Fibroblast of villous mesenchyme (primary cell): ENCODE data around the gene RHAG. TPM values are rescaled to one million over a fixed set of nuclear protein-coding genes. Genes with fewer than 3 reads are reported as not detected.

ENCODE experiments used
- DNase-seq: peaks from one replicate; pipeline ENCODE4 v3.0.0-alpha.2; 2010; ENCODE audit warnings: low read depth
- H3K4me3 ChIP-seq: 2 replicates; pipeline ENCODE4 v1.5.1; 2011; ENCODE audit warnings: low read depth, mild to moderate bottlenecking, low read length
- CTCF ChIP-seq: IDR thresholded peaks from 2 replicates; pipeline ENCODE4 v1.5.1; 2012; ENCODE audit warnings: low read depth, mild to moderate bottlenecking, low read length; ENCODE audit not compliant: insufficient read depth
- total RNA-seq: library from RNA; depleted of rRNA; stranded (reverse); fragments of >200 nt; gene quantifications from 2 replicates; pipeline ENCODE4 v1.2.3, GENCODE V29; 2012

Gene RHAG
- total RNA-seq, 1 donor: not detected

DNA sequence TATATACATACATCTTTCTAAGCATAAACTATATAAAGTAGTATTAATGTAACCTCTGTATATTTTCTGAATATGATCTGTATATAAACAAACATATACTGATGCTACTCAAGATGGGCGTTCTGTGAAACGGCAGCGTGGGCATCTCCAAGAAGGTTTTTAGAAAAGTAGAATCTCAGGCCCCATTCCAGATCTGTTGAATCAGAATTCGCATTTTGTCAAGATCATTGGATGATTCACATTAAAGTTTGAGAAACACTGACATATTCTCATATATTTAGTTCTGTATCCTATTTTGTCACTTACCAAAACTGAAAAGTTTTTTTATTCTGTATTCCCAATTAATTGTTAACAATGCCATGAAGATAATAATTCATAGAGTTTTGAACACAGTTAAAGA, 80.7 kb downstream of the RHAG start:
- no peak for DNase-seq
- TF ChIP-seq CTCF: no peak
- H3K4me3 ChIP-seq: no peak overlapping the region

Other genes starting within 250 kb of the RHAG start
- 12.9 and 16.0 TPM in 2 replicates for gene MMUT, start 173.6 kb downstream of the RHAG start, total RNA-seq
- 4.5 and 7.8 TPM in 2 replicates for gene CENPQ, start 173.5 kb downstream of the RHAG start, total RNA-seq
- not detected in 2 replicates for gene GLYATL3, start 136.9 kb downstream of the RHAG start, total RNA-seq
- 0.43 and 1.6 TPM in 2 replicates for gene C6orf141, start 86.2 kb downstream of the RHAG start, total RNA-seq
- gene CRISP2, start 76.7 kb upstream of the RHAG start, total RNA-seq: not detected in 2 replicates
- not detected in 2 replicates for gene CRISP3, start 107.5 kb upstream of the RHAG start, total RNA-seq
- gene PGK2, start 150.4 kb upstream of the RHAG start, total RNA-seq: not detected in 2 replicates
- not detected in 2 replicates for gene CRISP1, start 229.7 kb upstream of the RHAG start, total RNA-seq